OCI-LY3 (cell line): Measurements from ENCODE around the gene ACSF2.

ENCODE experiments used
- EZH2phosphoT487 ChIP-seq: fragments of 200-600 bp; shearing (Covaris generic); IDR thresholded peaks from 2 replicates; pipeline ENCODE4 v1.6.1; 2018; ENCODE audit warnings: antibody characterized with exemption, mixed run types, low read depth
- TF ChIP-seq, protein P1 (sequence below): fragments of 200-600, 300-600 bp; sonication (generic); IDR thresholded peaks from 2 replicates; pipeline ENCODE4 v1.5.1; 2014; ENCODE audit warnings: antibody characterized with exemption, low read length, low read depth

- TF ChIP-seq, protein P1, sequence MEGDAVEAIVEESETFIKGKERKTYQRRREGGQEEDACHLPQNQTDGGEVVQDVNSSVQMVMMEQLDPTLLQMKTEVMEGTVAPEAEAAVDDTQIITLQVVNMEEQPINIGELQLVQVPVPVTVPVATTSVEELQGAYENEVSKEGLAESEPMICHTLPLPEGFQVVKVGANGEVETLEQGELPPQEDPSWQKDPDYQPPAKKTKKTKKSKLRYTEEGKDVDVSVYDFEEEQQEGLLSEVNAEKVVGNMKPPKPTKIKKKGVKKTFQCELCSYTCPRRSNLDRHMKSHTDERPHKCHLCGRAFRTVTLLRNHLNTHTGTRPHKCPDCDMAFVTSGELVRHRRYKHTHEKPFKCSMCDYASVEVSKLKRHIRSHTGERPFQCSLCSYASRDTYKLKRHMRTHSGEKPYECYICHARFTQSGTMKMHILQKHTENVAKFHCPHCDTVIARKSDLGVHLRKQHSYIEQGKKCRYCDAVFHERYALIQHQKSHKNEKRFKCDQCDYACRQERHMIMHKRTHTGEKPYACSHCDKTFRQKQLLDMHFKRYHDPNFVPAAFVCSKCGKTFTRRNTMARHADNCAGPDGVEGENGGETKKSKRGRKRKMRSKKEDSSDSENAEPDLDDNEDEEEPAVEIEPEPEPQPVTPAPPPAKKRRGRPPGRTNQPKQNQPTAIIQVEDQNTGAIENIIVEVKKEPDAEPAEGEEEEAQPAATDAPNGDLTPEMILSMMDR, result no peak
- TF ChIP-seq EZH2phosphoT487, result no peak
Measured at GRCh38 chr17:50381920-50382319, 44.1 kb upstream of the ACSF2 start.
